ENCODE measurements around the gene DAND5.

The DAND5 gene

DNA sequence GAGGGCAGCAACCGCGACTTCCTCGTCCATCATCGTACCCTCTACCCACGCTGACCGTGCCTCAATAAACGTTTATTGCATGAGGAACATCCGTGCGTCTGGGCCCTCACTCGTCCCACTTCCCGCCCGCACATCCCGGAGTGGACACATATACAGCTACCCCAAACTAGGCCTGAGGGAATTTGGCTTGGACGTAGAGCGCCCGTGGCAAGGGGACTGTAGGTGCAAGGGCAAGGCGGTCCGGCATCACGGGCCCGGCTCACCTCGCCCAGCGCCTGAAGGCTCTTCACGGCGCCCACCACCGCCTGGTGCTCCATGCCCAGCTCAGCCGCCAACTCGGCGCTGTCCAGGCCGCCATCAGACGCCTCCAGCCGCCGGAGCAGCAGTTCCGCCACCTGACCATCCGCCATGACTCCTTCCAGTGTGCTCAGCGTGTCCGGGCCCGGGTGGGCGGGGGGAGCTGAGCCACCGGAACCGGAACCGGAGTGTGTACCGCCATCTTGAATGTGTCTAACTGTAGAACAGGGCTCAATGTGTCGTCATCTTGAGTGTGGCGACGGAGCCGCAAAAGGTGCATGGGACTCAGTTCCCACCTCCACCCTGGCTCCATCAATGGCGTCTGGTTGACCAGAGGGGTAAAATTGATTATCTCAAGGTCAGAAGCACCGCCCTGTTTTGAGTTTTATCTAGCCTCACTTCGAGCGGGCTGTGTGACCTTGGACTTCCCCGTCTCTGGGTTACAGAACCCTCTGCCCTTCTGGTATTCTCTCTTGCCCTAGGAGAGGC is 35.9 kb upstream of the DAND5 start, which contains the start of gene FARSA:
FARSA (minus strand) TSS at position 425 of the 786 bp plus-strand sequence; CDS start at position 410, 15 bp downstream.
- DNase-seq (ENCODE audit: low read depth, low spot score) = peak; percentile 88
- no peaks in the 10 kb centered on the region for H3K27me3 ChIP-seq (ENCODE audit: insufficient read depth, insufficient read length)
- peak within 1 kb of the TSS; percentile 95 for H3K4me3 ChIP-seq (ENCODE audit: insufficient read length, low read depth)
- peak within 1 kb of the TSS; percentile 95 for H3K9ac ChIP-seq (ENCODE audit: insufficient read length, low read depth)
- TF ChIP-seq SUZ12 (IDR thresholded peaks at IDR 0.05; ENCODE audit: extremely low read depth, insufficient read depth, insufficient read length) (no peak), YY1 (IDR thresholded peaks at IDR 0.05; ENCODE audit: insufficient read depth, insufficient read length) (peak; percentile 100), ZNF274 (IDR thresholded peaks at IDR 0.05; ENCODE audit: low read depth, low read length) (no peak)
- no peaks in the 10 kb centered on the region for H3K9me3 ChIP-seq (ENCODE audit: insufficient read depth, low read length)
- H3K4me1 ChIP-seq (ENCODE audit: insufficient read depth, insufficient read length) = no peaks in the 10 kb centered on the region
- peaks cover 35% of the 10 kb centered on the region for H3K36me3 ChIP-seq (ENCODE audit: insufficient read depth, insufficient read length, low read length)

DNA sequence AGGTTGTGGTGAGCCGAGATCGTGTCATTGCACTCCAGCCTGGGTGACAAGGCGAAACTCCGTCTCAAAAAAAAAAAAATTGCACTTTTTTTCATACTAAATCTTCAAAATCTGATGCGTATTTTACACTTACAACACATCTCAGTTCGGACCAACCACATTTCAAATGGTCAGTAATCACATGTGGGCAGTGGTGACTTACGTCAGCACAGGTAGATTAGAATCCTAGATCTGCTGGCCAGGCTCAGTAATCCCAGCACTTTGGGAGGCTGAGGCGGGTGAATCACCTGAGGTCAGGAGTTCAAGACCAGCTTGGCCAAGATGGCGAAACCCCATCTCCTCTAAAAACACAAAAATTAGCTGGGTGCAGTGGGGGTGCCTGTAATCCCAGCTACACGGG is 34.3 kb upstream of the DAND5 start:
- H3K27me3 ChIP-seq (ENCODE audit: insufficient read depth, insufficient read length) = no peaks in the 10 kb centered on the region
- no peak overlapping the region for H3K9ac ChIP-seq (ENCODE audit: insufficient read length, low read depth)
- peaks cover 9% of the 10 kb centered on the region for H3K4me1 ChIP-seq (ENCODE audit: insufficient read depth, insufficient read length)
- no peak overlapping the region for H3K4me3 ChIP-seq (ENCODE audit: insufficient read length, low read depth)
- H3K9me3 ChIP-seq (ENCODE audit: insufficient read depth, low read length) = no peaks in the 10 kb centered on the region
- DNase-seq (ENCODE audit: low read depth, low spot score) = no peak
- TF ChIP-seq ZNF274 (IDR thresholded peaks at IDR 0.05; ENCODE audit: low read depth, low read length) = no peak
- no peak for TF ChIP-seq YY1 (IDR thresholded peaks at IDR 0.05; ENCODE audit: insufficient read depth, insufficient read length)
- TF ChIP-seq SUZ12 (IDR thresholded peaks at IDR 0.05; ENCODE audit: extremely low read depth, insufficient read depth, insufficient read length) = no peak
- H3K36me3 ChIP-seq (ENCODE audit: insufficient read depth, insufficient read length, low read length) = peaks cover 34% of the 10 kb centered on the region

DNA sequence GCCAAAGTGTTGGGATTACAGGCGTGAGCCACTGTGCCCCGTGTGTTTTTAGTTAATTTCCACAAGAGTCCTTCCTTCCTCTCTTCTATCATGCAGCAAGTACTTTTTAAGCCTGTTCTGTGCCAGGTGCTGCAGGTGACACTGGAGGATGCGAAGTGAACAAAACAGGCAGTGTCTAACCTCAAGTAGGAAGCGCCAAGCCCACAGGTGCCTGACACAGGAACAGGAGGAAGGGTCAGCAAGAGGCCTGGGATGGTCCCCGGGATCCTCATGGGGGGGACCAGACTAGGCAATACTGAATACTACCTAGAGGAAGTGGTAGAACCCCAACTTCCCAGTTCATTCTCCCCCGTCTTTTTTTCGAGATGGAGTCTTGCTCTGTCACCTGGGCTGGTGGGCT is 32.8 kb upstream of the DAND5 start:
- peaks cover 36% of the 10 kb centered on the region for H3K36me3 ChIP-seq (ENCODE audit: insufficient read depth, insufficient read length, low read length)
- TF ChIP-seq YY1 (IDR thresholded peaks at IDR 0.05; ENCODE audit: insufficient read depth, insufficient read length) = no peak
- no peak for TF ChIP-seq SUZ12 (IDR thresholded peaks at IDR 0.05; ENCODE audit: extremely low read depth, insufficient read depth, insufficient read length)
- no peak for TF ChIP-seq ZNF274 (IDR thresholded peaks at IDR 0.05; ENCODE audit: low read depth, low read length)
- peaks cover 11% of the 10 kb centered on the region for H3K4me1 ChIP-seq (ENCODE audit: insufficient read depth, insufficient read length)
- no peaks in the 10 kb centered on the region for H3K27me3 ChIP-seq (ENCODE audit: insufficient read depth, insufficient read length)
- DNase-seq (ENCODE audit: low read depth, low spot score) = no peak
- no peak overlapping the region for H3K9ac ChIP-seq (ENCODE audit: insufficient read length, low read depth)
- no peak overlapping the region for H3K4me3 ChIP-seq (ENCODE audit: insufficient read length, low read depth)
- no peaks in the 10 kb centered on the region for H3K9me3 ChIP-seq (ENCODE audit: insufficient read depth, low read length)

DNA sequence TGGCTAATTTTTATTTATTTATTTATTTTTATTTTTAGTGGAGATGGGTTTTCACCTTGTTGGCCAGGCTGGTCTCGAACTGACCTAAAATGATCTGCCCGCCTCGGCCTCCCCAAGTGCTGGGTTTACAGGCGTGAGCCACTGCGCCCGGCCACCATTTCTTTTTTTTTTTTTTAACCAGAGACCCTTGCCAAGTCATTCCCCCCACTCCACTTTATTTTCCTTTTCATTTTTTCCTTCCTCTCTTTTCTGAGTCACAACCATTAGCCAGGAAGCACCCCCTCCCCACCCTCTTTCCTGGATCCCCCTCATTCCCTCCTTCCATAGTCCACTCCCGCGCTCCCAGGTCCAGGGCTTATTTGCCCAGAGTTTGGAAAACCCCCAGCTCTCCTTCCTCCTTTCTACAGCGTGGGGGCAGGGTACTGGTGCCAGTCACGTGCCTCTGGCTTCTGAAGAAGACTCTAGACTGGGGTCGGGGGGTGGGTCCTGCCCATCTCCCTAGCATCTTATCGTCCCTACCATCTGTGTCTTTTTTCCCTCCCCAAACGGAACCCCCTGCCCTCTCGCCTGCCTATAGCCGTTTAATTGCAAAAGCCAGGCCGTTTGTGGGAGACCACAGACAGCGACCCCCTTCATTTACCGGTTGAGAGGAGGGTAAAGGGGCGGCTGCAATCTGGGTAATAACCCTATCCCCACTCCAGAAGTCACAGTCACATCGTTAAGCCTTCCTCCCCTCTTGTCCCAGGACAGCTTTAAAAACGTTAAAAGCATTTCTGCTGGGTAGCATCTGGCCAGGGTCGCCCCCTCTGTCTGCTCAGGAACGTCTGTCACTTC is 32.1 kb upstream of the DAND5 start:
- TF ChIP-seq SUZ12 (IDR thresholded peaks at IDR 0.05; ENCODE audit: extremely low read depth, insufficient read depth, insufficient read length) = no peak
- TF ChIP-seq ZNF274 (IDR thresholded peaks at IDR 0.05; ENCODE audit: low read depth, low read length) = no peak
- TF ChIP-seq YY1 (IDR thresholded peaks at IDR 0.05; ENCODE audit: insufficient read depth, insufficient read length) = no peak
- Histone ChIP-seq H3K27me3 (ENCODE audit: insufficient read depth, insufficient read length) (no peaks in the 10 kb centered on the region), H3K4me3 (ENCODE audit: insufficient read length, low read depth) (peak overlapping the region; percentile 79), H3K9me3 (ENCODE audit: insufficient read depth, low read length) (no peaks in the 10 kb centered on the region), H3K36me3 (ENCODE audit: insufficient read depth, insufficient read length, low read length) (peaks cover 39% of the 10 kb centered on the region), H3K9ac (ENCODE audit: insufficient read length, low read depth) (peak overlapping the region; percentile 99), H3K4me1 (ENCODE audit: insufficient read depth, insufficient read length) (peaks cover 11% of the 10 kb centered on the region)
- no peak for DNase-seq (ENCODE audit: low read depth, low spot score)

DNA sequence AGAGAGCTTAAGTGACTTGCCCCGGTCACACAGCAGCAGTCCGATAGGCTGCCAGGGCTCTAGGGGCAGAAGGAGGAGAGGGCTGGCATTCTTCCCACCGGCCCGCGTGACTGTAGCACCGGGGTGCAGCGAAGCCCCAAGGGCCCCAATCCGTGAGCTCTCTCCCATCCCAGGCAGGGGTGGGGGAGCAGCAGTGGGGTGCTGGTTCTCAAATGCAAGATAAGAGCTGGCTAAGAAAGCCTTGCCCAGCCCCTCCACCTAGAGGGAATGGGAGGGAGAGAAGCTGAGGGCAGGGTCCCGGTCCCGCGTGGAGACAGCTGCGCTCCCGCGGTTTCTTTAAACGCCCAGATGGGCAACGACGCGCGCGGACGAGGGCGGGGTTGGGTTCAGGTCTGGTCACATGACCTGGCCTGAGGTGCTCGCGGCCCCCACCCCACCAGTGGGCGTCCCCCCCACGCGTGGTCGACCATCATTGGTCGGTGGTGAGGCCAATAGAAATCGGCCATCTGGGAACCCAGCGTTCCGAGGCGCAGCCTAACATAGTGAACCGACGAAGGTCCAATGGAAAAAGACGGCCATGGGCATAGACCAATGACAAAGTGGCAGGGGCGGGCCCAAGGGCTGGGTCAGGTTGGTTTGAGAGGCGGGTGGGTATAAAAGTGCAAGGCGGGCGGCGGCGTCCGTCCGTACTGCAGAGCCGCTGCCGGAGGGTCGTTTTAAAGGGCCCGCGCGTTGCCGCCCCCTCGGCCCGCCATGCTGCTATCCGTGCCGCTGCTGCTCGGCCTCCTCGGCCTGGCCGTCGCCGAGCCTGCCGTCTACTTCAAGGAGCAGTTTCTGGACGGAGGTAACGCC is 31.2 kb upstream of the DAND5 start, which contains the start of gene CALR:
CALR (plus strand) TSS at position 683 of the 852 bp plus-strand sequence; CDS start at position 754, 71 bp downstream.
- Histone ChIP-seq H3K9me3 (ENCODE audit: insufficient read depth, low read length) (no peaks in the 10 kb centered on the region), H3K4me1 (ENCODE audit: insufficient read depth, insufficient read length) (peaks cover 11% of the 10 kb centered on the region), H3K4me3 (ENCODE audit: insufficient read length, low read depth) (peak within 1 kb of the TSS; percentile 79), H3K27me3 (ENCODE audit: insufficient read depth, insufficient read length) (no peaks in the 10 kb centered on the region), H3K9ac (ENCODE audit: insufficient read length, low read depth) (peak within 1 kb of the TSS; percentile 99), H3K36me3 (ENCODE audit: insufficient read depth, insufficient read length, low read length) (peaks cover 43% of the 10 kb centered on the region)
- peak; percentile 97 for DNase-seq (ENCODE audit: low read depth, low spot score)
- TF ChIP-seq SUZ12 (IDR thresholded peaks at IDR 0.05; ENCODE audit: extremely low read depth, insufficient read depth, insufficient read length) (no peak), YY1 (IDR thresholded peaks at IDR 0.05; ENCODE audit: insufficient read depth, insufficient read length) (no peak), ZNF274 (IDR thresholded peaks at IDR 0.05; ENCODE audit: low read depth, low read length) (no peak)

DNA sequence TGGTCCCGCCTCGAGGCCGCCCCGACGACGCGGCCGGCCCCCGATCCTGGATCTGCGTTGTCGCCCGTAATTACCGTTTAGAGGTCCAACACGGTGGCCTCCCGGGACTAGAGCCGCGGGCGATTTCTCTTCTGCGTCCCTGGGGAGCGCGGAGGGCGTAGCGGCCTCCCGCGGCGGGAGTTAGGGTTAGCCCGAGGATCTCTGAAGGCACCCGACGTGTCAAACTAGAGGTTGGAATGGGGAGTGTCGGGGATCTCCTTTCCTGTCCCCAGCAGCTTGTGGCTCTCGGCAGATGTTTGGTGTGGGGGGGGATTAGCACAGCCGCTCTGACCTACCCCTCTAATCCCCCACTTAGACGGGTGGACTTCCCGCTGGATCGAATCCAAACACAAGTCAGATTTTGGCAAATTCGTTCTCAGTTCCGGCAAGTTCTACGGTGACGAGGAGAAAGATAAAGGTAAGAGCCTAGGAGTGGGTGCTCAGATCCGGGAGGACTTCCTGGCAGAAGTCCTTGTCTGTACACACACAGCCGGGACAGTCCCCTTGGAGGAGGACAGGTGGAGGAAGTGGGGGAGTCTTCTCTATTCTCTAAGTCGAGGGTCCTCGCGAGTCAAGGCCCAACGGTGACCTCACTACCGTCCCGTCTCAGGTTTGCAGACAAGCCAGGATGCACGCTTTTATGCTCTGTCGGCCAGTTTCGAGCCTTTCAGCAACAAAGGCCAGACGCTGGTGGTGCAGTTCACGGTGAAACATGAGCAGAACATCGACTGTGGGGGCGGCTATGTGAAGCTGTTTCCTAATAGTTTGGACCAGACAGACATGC is 30.4 kb upstream of the DAND5 start:
- no peaks in the 10 kb centered on the region for H3K9me3 ChIP-seq (ENCODE audit: insufficient read depth, low read length)
- peak overlapping the region; percentile 99 for H3K9ac ChIP-seq (ENCODE audit: insufficient read length, low read depth)
- TF ChIP-seq SUZ12 (IDR thresholded peaks at IDR 0.05; ENCODE audit: extremely low read depth, insufficient read depth, insufficient read length) = no peak
- no peak for TF ChIP-seq ZNF274 (IDR thresholded peaks at IDR 0.05; ENCODE audit: low read depth, low read length)
- no peak for TF ChIP-seq YY1 (IDR thresholded peaks at IDR 0.05; ENCODE audit: insufficient read depth, insufficient read length)
- peak overlapping the region; percentile 79 for H3K4me3 ChIP-seq (ENCODE audit: insufficient read length, low read depth)
- H3K27me3 ChIP-seq (ENCODE audit: insufficient read depth, insufficient read length) = no peaks in the 10 kb centered on the region
- H3K36me3 ChIP-seq (ENCODE audit: insufficient read depth, insufficient read length, low read length) = peaks cover 50% of the 10 kb centered on the region
- H3K4me1 ChIP-seq (ENCODE audit: insufficient read depth, insufficient read length) = peaks cover 11% of the 10 kb centered on the region
- DNase-seq (ENCODE audit: low read depth, low spot score) = no peak

Data from NT2/D1 (cell line).